ENCODE results near the gene FAF2.
"Not testable (repeated sequence)": the region's sequence is repeated elsewhere in the genome, so short reads cannot be mapped to it uniquely, and the experiment has no call there.

The FAF2 gene, protein sequence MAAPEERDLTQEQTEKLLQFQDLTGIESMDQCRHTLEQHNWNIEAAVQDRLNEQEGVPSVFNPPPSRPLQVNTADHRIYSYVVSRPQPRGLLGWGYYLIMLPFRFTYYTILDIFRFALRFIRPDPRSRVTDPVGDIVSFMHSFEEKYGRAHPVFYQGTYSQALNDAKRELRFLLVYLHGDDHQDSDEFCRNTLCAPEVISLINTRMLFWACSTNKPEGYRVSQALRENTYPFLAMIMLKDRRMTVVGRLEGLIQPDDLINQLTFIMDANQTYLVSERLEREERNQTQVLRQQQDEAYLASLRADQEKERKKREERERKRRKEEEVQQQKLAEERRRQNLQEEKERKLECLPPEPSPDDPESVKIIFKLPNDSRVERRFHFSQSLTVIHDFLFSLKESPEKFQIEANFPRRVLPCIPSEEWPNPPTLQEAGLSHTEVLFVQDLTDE

DNA sequence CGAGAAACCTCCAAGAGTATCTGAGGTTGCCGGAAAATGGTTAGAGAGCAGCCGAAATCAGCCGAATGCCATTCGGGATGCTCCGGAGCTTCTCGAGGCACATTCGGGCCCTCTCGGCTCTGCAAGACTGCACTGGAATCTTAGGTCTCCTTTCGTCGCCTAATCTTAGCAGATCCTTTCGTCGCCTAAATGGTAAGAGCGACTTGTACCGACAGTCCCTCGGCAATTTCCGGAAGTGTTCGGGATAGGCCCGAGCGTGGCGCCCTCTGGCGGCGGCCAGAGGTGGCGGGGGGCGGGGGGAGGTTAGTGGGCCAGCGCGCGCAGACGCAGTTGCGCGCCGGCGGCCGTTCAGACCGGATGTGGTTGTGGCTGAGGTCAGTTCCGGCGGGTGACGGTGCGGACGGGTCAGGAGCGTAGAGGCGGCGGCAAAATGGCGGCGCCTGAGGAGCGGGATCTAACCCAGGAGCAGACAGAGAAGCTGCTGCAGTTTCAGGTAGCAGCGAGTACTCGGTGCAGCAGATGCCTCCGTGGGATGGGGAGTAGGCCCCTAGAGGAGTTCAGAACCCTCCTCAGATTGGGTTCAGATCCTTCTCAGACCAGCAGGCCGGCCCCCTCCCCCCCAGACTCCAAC, at the start of gene FAF2:
TSS of gene FAF2 (plus strand) at position 408 of the 631 bp plus-strand sequence. CDS start at position 431, 23 bp downstream.
- peak; percentile 81 for DNase-seq (ENCODE audit: low read depth)

DNA sequence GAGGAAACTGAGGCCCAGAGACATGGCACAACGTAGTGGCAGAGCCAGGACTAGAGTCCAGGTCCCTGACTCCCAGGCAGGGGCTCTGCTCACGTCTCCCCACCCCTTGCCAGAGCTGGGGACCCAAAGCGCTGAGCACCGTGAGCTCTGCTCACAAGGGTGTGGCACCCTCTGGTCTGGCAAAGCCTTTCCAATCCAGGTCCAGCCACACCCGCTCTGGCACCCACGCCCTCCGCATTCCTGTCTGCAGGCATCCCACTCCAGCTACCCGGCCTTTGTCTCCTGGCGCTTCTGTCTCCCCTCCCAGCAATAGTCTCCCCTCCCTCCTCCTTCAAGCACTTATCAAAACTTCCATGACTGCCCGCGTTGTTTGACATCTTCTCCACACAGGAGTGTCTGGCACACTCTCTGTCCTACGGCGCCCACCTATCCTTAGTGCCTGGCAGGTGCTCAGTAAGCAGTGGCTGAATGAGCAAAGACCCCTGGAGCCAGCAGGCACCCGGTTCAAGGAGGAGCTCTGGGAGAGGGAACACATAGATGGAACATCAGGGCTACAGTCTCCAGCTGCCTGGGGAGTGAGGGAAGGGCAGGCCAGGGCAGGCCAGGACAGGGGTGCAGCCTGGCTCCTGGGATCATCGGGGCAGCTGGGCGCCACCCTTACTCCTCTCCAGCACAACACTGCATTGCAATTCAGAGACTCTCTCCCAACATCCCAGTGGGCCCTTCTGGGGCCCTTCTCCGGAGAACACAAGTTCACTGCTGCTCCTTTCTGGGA, 47.6 kb upstream of the FAF2 start:
- no peak for DNase-seq (ENCODE audit: low read depth)

DNA sequence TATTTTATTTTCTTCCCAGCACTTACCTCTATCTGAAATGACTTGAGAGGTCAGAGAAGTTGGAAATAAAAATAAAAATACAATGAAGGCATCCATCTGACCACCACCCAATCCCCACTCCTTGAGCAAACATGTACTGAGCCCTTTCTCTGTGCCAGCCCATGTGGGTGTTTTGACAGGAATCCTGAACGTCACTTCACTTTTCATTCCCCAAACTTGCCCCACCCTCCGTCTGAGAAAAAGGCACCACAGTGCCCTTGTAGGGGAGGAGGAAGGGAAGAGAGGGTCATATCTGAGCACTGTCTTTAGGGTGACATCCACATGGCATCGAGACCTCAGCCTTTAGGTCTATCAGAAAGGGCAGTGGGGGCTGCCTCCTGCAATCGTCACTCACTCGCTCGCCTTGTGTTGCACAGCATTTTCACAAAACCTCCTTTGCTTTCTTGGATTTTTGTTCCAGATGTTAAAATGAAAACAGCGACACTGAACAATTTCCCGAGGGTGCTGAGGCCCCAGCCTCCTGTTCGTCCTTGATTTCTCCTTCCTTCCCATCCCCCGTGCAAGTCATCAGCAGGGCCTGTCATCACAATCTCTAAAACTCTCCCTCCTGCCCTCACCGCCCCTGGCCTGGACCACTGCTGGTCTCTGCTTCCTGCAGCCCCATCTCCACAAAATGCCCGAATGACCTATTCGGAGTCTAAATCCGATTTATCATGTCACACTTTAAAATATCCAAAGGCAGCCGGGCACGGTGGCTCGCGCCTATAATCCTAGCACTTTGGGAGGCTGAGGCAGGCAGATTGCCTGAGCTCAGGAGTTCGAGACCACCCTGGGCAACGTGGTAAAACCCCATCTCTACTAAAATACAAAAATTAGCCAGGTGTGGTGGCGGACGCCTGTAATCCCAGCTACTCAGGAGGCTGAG, 46.6 kb upstream of the FAF2 start:
- DNase-seq (ENCODE audit: low read depth), result no peak

DNA sequence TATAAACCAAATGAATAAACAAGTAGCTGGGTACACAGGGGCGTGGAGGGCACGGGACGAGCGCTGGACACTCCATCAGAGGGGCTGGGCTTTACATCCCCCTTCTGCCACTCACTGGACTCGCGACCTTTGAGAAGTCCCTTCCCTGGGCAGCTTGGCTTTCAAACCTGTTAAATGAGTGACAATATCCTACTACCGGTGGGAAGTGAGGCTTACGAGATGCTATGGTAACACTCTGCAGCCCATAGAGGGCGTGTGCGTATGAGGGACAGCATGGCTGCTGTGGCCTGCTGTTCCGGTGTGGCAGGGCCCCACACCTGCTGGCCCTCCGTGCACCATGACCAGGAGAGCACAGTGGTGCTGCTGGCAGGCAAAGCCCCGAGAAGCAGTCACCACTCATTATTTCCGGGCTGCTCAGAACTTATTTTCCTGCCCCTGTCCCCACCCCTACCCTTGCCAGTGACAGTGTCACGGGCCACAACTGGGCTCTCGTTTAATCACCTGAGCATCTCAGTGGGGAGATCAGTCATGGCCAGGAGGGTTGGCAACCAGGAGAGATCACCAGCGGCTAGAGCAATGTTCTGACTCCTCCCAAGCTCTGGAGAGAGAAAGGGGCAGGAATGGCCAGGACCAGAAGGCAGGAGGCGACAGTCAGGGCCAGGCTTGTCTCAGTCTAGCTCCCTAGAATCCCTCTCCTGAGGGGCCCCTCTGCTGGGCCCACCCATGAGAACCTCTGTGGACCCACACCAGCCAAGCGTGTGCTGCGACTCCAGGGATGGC, 42.3 kb upstream of the FAF2 start:
- no peak for DNase-seq (ENCODE audit: low read depth)

DNA sequence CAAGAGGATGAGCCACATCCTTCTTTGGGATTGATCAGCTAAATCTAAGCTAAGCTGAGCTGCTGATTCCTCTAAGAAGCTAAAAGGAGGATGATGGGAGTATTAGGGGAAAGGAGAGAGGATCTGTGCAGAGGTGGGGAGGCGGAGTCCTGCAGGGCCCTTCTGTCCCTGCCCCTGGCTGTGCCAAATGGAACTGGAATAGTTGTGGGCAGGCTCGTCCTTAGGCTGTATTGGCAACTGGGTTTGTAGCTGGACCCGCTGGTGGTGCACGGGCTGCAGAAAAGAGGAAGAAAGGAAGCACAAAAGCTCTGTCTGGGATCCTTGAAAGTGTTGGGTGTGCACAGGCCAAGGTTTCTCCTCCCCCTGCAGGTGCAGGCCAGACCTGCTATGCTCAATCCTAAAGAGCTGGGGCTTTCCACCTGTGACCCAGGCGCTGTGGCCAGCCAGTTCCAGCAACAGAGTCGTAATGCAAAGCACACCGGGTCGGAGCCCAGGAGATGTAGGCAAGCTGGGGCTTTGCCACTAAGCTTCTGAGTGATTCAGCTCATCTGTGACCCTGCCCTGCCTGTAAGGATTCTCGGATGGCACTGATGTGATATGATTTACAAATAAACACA, 41.6 kb upstream of the FAF2 start:
- no peak for DNase-seq (ENCODE audit: low read depth)

DNA sequence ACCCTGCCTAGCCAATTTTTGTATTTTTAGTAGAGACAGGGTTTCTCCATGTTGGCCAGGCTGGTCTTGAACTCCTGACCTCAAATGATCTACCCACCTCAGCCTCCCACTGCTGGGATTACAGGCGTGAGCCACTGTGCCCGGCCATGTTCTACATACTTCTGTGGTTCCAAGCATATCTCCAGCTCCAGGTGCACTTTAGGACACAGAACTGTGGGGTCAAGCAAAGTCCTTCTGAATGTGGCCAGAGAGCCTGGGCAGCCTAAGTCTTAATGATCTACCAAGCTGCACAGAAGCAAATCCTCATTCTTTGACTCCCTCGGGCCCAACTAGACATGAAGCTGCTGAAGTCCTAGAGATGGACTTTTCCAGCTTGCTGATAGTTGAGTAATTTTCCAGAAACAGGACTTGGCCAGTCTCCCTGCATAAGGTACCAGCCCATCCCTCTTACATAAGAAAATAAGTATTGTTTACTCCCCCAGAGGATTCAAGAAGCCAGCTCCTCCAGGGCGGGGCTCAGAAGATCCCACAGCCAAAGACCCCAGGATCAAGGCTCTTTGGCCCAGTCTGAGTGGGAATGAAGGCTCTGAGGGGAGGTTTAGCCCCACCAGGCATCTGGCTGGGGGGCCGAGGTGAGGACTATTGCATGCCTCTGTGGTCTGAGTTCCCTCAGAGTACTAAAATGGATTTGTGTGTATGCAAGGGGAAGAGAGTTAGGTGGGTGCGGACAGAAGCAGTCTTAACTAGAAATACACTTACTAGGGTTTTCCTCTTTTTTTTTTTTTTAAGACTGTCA, 40.5 kb upstream of the FAF2 start:
- no peak for DNase-seq (ENCODE audit: low read depth)

DNA sequence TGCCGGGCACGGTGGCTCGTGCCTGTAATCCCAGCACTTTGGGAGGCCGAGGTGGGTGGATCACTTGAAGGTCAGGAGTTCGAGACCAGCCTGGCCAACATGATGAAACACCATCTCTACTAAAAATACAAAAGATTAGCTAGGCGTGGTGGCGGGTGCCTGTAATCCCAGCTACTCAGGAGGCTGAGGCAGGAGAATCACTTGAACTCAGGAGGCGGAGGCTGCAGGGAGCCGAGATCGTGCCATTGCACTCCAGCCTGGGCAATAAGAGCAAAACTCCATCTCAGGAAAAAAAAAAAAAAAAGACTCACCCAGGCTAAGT, 40.0 kb upstream of the FAF2 start:
- not testable (repeated sequence) for DNase-seq (ENCODE audit: low read depth)

DNA sequence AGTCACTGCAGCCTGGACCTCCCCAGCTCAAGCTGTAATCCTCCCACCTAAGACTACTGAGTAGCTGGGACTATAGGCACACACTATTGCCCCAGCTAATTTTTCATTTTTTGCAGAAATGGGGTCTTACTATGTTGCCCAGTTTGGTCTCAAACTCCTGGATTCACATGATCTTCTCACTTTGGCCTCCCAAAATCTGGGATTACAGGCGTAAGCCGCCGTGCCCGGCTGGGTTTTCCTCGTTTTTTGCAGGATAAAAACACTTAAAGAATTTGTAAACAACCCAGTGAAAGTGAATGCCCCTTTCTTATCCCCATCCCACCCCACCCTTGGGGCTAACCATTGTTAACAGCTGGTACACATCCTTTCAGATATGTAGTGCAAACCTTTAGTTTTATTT, 39.6 kb upstream of the FAF2 start:
- DNase-seq (ENCODE audit: low read depth), result no peak

DNA sequence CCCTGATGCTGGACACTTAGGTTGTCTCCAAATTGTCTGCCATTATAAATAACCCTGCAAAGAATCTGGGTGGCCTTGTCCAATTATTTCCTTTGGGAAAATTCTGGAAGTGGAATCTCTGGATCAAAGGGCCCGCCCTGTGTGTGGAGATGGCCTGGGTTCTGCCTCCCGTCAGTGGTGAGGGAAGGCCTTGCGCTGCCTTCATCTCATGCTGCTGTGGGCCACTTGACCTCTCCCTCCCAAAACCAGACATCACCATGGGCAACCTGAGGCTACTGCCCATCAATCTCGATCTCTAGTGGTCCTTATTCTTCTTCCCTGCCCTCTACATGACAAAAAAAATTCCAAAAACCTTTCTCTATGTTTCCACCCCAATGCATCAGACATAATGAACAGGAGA, 38.4 kb upstream of the FAF2 start:
- DNase-seq (ENCODE audit: low read depth), result no peak

DNA sequence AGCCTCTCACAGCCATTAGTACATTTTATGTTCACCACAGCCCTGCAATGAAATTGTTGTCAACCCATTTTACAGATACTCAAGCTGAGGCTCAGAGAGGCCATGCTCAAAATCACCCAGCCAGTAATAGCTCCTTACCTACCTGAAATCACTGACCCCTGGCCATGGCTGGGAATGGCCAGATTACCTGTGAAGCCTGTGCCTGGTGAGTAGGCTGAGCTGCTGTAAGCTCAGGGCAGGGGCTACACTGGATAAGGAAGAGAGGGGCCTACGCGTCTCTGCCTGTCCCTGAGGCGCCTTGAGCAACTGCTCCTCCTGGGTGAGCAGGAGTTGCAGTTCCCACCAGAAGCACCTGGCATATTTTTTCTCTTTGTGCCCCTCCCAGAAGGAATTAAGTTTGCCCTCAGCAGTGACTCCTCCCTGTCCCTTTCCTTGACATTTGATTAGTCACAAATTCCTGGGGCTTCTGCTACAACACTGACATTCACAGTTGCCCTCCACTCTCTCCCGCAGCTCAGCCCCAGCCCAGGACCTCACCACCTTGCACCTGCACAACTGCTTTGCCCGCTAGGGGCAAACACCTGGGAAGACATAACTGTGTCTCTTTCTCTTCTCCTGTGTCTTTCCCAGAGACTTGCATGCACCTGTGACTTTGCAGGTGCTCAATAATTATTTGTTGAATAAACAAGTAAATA, 37.6 kb upstream of the FAF2 start:
- no peak for DNase-seq (ENCODE audit: low read depth)

DNA sequence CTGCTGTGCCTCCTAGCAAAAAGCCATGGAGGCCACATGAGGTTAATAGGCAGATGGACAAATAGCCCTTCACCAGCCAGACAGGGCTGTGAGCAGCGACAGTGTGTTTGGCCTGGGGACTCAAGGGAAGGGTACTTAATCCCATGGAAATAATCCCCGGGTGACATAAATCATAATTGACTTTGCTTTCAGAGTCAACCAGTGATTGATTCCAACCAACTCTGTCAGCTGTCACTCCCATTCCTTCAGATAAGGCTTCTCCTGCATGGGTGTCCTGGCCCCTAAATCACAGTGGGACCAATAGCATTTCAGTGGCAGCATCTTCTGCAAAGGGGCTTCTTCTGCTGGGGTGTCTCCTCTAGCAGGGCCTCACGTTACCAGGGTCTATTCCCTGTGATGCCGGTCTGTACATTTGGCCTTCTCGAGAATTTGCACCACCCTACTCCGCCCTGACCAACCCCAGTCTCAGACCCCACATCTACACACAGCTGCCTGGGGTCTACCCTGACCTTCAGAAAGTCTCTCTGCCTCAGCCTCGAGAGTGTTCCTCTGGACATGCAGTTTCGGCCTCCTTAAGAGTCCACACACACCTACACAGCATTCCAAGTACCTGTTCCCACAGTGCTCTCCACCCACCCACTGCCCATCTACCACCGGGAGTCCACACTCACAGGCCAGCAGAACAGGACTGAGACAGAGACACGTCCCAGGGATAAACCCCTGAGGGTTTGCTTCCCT, 35.5 kb upstream of the FAF2 start:
- DNase-seq (ENCODE audit: low read depth), result no peak

DNA sequence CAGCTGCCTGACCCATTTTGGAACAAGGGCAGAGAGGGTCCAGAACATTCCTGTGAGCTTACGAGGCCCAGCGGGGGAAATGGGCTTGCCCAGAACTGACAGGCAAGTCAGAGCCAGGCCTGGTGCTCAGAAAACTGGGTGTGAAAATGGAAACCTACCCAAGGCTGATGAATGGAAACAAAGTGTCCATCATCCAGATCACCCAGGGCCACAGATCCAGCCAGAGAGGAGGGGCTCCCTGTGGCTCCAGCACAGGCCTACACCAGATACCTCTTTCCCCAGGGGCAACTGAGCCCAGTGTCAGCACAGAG, 35.0 kb upstream of the FAF2 start:
- no peak for DNase-seq (ENCODE audit: low read depth)

DNA sequence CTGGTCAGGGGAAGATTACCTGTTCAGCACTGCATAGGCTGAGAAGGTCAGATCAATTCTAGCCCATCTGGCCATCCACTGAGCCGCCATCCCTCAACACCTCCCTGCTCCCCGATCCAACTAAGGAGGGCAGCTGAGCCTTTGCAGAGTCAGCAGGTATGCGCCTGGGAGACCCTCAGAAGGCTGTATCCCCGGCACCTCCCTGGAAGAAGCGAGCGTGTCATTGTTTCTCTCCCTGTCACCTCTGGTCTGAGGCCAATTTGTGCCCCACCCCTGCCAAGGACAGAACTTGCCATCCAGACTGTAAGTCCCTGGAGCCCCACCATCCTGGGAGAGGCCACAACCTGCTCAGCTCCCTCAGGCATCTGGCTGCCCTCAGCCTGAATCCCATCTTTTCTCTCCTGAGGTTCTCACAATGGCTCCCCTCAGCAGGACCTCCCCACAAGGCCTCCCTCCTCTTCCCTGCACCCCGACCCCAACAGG, 34.4 kb upstream of the FAF2 start:
- no peak for DNase-seq (ENCODE audit: low read depth)

DNA sequence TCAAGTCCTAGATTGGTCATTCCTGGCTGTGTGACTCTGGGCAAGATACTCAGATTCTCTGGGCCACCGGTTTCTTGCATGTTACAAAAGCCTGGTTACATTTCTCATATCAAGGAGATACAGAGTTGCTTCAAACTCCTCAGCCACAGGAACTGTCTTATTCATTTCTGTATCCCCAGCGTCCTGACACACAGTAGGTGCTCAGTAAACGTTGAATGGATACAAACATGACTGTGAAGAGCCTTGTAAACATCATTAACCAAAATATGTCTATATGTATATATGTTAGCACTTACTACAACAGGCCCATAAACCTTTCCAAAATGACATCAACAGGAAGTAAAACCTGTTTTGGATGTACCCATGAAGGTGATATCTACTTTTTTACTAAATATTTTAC, 33.5 kb upstream of the FAF2 start:
- DNase-seq (ENCODE audit: low read depth), result no peak

DNA sequence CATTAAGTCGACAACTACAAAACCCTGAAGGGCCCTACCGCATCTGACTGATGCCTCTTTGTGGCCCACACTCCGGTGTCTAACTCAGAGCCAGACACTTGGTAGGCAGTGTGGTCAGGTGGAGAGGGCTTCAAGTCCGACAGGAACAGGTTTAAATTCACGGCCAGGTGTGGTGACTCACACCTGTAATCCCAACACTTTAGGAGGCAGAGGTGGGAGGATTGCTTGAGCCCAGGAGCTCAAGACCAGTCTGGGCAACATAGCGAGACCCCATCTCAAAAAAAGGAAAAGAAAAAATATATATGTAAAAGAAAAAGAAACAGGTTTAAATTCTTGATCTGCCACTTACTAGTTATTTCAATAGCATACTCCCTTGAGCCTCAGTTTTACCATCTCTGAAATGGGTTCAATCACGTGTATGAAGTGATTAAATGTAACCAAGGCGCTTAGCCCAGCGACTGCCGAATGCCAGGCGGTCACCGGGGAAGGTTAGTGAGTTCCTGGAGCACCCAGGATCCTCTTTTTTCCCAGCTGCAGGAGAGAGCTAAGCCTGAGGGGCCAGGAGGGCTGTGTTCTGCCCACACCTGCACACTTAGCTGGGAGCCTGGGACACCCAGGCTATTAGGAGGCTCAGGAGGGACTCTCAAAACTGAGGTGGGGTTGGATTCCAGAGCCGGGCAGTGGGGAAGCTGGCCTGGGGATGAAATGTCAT, 32.8 kb upstream of the FAF2 start:
- no peak for DNase-seq (ENCODE audit: low read depth)

DNA sequence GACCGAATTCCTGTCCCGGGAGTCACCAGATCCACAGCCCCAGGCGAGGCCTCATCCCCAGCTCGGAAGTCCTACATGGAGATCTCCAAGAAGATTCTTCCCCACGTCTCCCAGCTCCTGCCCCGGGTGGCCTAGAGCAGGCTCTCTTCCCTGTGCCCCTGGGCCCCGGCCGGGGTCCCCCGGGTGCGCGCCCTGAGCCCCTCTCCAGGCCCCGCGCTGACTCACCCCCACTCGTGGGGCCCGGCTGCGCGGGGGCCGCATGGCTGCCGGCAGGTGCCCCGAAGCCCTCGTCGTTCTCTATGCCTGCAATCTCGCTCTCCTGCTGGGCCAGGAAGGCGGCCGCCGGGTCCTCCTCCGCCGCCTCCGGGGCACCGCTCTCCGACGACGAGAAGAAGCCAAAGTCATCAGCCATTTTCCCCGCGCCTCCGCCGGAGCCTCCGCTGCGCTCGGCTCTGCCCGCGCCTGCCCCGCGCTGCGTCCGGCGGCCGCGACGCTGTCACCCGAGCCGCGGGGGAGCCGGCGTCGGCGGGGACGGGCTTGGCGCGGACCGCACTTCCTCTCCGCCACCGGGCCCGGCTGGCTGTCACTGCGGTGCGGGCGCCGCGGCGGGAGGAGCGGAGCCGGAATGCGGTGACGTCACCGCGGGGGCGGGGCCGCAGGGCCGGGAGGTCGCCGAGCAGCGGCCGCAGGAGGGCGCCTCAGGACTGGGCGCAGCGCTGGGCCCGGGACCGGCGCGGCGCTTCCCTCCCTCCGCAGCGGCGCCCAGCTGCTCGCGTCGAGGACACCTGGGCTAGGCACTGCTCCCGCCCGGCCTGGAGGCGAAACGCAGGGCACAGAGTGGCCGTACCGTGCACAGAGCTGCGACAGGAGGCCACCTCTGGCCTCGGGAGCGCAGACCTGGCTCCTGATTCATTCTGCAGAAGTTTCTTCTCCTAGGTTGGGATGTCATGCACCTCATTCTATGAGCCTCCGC, 31.9 kb upstream of the FAF2 start, which contains the start of gene CLTB:
TSS of gene CLTB (minus strand) at position 588 of the 973 bp plus-strand sequence. CDS start at position 412, 176 bp downstream.
- DNase-seq (ENCODE audit: low read depth), result peak; percentile 63

All from CMK (cell line).